Measurements from ENCODE around the gene CDC42.

The CDC42 gene

GRCh38 chr1:22132517-22133235 is 80.2 kb downstream of the CDC42 start:
- no peak for DNase-seq

GRCh38 chr1:22133247-22133930 is 80.9 kb downstream of the CDC42 start:
- DNase-seq: no peak

GRCh38 chr1:22133931-22134324 is 81.4 kb downstream of the CDC42 start:
- no peak for DNase-seq

GRCh38 chr1:22137004-22137720 is 84.7 kb downstream of the CDC42 start:
- no peak for DNase-seq

GRCh38 chr1:22139066-22139594 is 86.6 kb downstream of the CDC42 start:
- no peak for DNase-seq

- no peak for DNase-seq
These were observed 87.3 kb downstream of the CDC42 start for GRCh38 chr1:22139817-22140216.
